WTC11 (cell line): ENCODE data around the gene ZNF3. TPM values are rescaled to one million over a fixed set of nuclear protein-coding genes. Genes with fewer than 3 reads are reported as not detected.
A peak's percentile ranks its signal among the peaks of the same experiment; 100 is the strongest.

Source experiments
- ATAC-seq: fragments of 200-7000 bp; cut with Tn5 transposase; 2 replicates; pipeline ENCODE4 v1.10.0; 2021; ENCODE audit warnings: mild to moderate bottlenecking, moderate library complexity
- CTCF ChIA-PET: fragments of 300-600 bp; sonication (Branson Sonifier 250); formaldehyde crosslinking; loops from one replicate; lab custom pipeline; 2021; ENCODE audit warnings: antibody characterized with exemption; lab: Charles Lee
- POLR2A ChIA-PET: fragments of 350-600 bp; sonication (Branson Sonifier 250); formaldehyde crosslinking; loops from one replicate; lab custom pipeline; 2021; ENCODE audit warnings: antibody characterized with exemption; lab: Charles Lee
- DNase-seq: peaks from one replicate; pipeline ENCODE4 v3.0.0; 2021; ENCODE audit warnings: low spot score
- H3K27ac Mint-ChIP-seq: 2 replicates; pipeline ENCODE4 v1.8.0; 2021; ENCODE audit warnings: mixed read lengths
- H3K27me3 Mint-ChIP-seq: 2 replicates; pipeline ENCODE4 v1.8.0; 2021; ENCODE audit warnings: low read depth, mild to moderate bottlenecking, moderate library complexity, mixed read lengths
- H3K36me3 Mint-ChIP-seq: 2 replicates; pipeline ENCODE4 v1.8.0; 2021; ENCODE audit warnings: mixed read lengths
- H3K4me1 Mint-ChIP-seq: 2 replicates; pipeline ENCODE4 v1.8.0; 2022; ENCODE audit warnings: mixed read lengths
- H3K4me3 Mint-ChIP-seq: 2 replicates; pipeline ENCODE4 v1.8.0; 2021; ENCODE audit warnings: mild to moderate bottlenecking, moderate library complexity, mixed read lengths
- H3K9me3 Mint-ChIP-seq: 2 replicates; pipeline ENCODE4 v1.8.0; 2021; ENCODE audit warnings: mixed read lengths
- OVOL2 ChIP-seq: fragments of 250-450 bp; sonication (Bioruptor Pico); IDR thresholded peaks from 2 replicates; pipeline ENCODE4 v1.9.0; 2021; ENCODE audit warnings: mild to moderate bottlenecking, borderline replicate concordance
- STAT6 ChIP-seq: sonication (generic); formaldehyde crosslinking; conservative IDR thresholded peaks from 2 replicates; pipeline ENCODE4 v1.8.1; 2023; ENCODE audit warnings: mild to moderate bottlenecking, low read depth, missing genetic modification reagents, moderate library complexity
- USF2 ChIP-seq: sonication (generic); formaldehyde crosslinking; IDR thresholded peaks from 2 replicates; pipeline ENCODE4 v1.8.1; 2023; ENCODE audit warnings: mild to moderate bottlenecking, missing genetic modification reagents, moderate library complexity
- microRNA-seq: library from miRNA; unstranded; fragments of <30 nt; microRNA quantifications from one replicate; pipeline ENCODE4 v1.2.0, GENCODE V29; 2022; ENCODE audit warnings: borderline number of aligned reads
- total RNA-seq: library from RNA; stranded (reverse); gene quantifications from 3 replicates; pipeline ENCODE4 v1.2.3, GENCODE V29; 2021

The ZNF3 gene
- total RNA-seq, 1 experiment from 2014 or later, result 48.3 TPM

GRCh38 chr7:100021297-100021696 is 60.2 kb downstream of the ZNF3 start:
- DNase-seq, result no peak
- Mint-ChIP-seq H3K27me3 (no peaks in the 10 kb centered on the region), H3K4me1 (peaks cover 16% of the 10 kb centered on the region), H3K9me3 (no peaks in the 10 kb centered on the region), H3K36me3 (peaks cover 42% of the 10 kb centered on the region), H3K27ac (no peak overlapping the region)
- ChIA-PET POLR2A (interaction anchor here (0.7 to 1.0 kb wide), 2 partner anchors 14 to 24 kb away, joined by 3 to 4 read pairs; no protein-coding TSS in a partner anchor), CTCF (interaction anchor here (0.5 to 2.3 kb wide), 4 partner anchors 22 to 61 kb away, joined by 3 to 8 read pairs (median 6); no protein-coding TSS in a partner anchor)
- ATAC-seq, result no peak
- TF ChIP-seq USF2 (no peak), OVOL2 (CRISPR knock-in tag) (no peak), STAT6 (CRISPR knock-in tag) (no peak)
- TF ChIP-seq, all 79 proteins: peak for 0
- no peak overlapping the region for H3K4me3 Mint-ChIP-seq

Small RNA genes within 50 kb of the gene (microRNA-seq; reads per million reads assigned to microRNA genes)
- gene MIR106B (487 reads per million, percentile 83 among the genes with 10 or more reads in this experiment), gene MIR25 (155 reads per million, percentile 70 among the genes with 10 or more reads in this experiment), gene MIR93 (7,379 reads per million, percentile 98 among the genes with 10 or more reads in this experiment)

Other genes starting within 250 kb of the ZNF3 start
- 0.15 TPM in 1 of 3 replicates, not detected in the others for gene OR2AE1, start 204.7 kb downstream of the ZNF3 start, total RNA-seq
- 6.6 to 9.8 TPM (median 9.3 TPM) in 3 replicates for gene TRIM4, start 162.2 kb downstream of the ZNF3 start, total RNA-seq
- 2.9 to 3.7 TPM (median 3.4 TPM) in 3 replicates for gene GJC3, start 152.1 kb downstream of the ZNF3 start, total RNA-seq
- 1.6 to 2.7 TPM (median 1.8 TPM) in 3 replicates for gene AZGP1, start 105.7 kb downstream of the ZNF3 start, total RNA-seq
- gene ZKSCAN1, start 66.1 kb downstream of the ZNF3 start, total RNA-seq, result 46.6 to 51.8 TPM (median 47.6 TPM) in 3 replicates
- gene ZSCAN21, start 31.9 kb downstream of the ZNF3 start, total RNA-seq, result 25.5 to 27.2 TPM (median 26.2 TPM) in 3 replicates
- gene COPS6, start 7.2 kb upstream of the ZNF3 start, total RNA-seq, result 118 to 124 TPM (median 119 TPM) in 3 replicates
- gene MCM7, start 19.7 kb upstream of the ZNF3 start, total RNA-seq, result 306 to 351 TPM (median 315 TPM) in 3 replicates
- 16.9 to 18.0 TPM (median 17.4 TPM) in 3 replicates for gene AP4M1, start 19.9 kb upstream of the ZNF3 start, total RNA-seq
- 121 to 132 TPM (median 122 TPM) in 3 replicates for gene TAF6, start 37.6 kb upstream of the ZNF3 start, total RNA-seq
- 14.3 to 15.1 TPM (median 14.6 TPM) in 3 replicates for gene CNPY4, start 37.9 kb upstream of the ZNF3 start, total RNA-seq
- 3.0 to 3.5 TPM (median 3.0 TPM) in 3 replicates for gene MBLAC1, start 45.2 kb upstream of the ZNF3 start, total RNA-seq
- 199 to 235 TPM (median 227 TPM) in 3 replicates for gene LAMTOR4, start 67.2 kb upstream of the ZNF3 start, total RNA-seq
- gene TRAPPC14, start 77.0 kb upstream of the ZNF3 start, total RNA-seq, result 25.0 to 28.0 TPM (median 25.1 TPM) in 3 replicates
- 8.1 to 10.3 TPM (median 8.9 TPM) in 3 replicates for gene GAL3ST4, start 86.9 kb upstream of the ZNF3 start, total RNA-seq
- gene GPC2, start 95.7 kb upstream of the ZNF3 start, total RNA-seq, result 52.1 to 63.9 TPM (median 63.0 TPM) in 3 replicates
- gene STAG3, start 96.2 kb upstream of the ZNF3 start, total RNA-seq, result 5.2 to 7.6 TPM (median 5.5 TPM) in 3 replicates
- gene PVRIG, start 138.2 kb upstream of the ZNF3 start, total RNA-seq, result 0.37 to 0.55 TPM in 2 of 3 replicates, not detected in the other
- gene SPDYE3, start 226.0 kb upstream of the ZNF3 start, total RNA-seq, result not detected in 3 replicates